Kidney tubule cell (primary cell): ENCODE data around the gene PIP5KL1.

Source experiments
- DNase-seq: peaks from one replicate; pipeline ENCODE4 v3.0.0-alpha.2; 2018; ENCODE audit warnings: low spot score

Gene PIP5KL1

GRCh38 chr9:127870887-127871286, 59.7 kb downstream of the PIP5KL1 start:
- no peak for DNase-seq
